BJ (cell line): Measurements from ENCODE around the gene HSPBP1. TPM values are rescaled to one million over a fixed set of nuclear protein-coding genes. Genes with fewer than 3 reads are reported as not detected.

ENCODE experiments used
- CTCF ChIA-PET: fragments of 350-600 bp; formaldehyde crosslinking; extraction: SDS; loops from one replicate; lab custom pipeline; 2021; ENCODE audit warnings: antibody characterized with exemption, inconsistent platforms; lab: Yijun Ruan, JAX
- POLR2A ChIA-PET: fragments of 300-600 bp; sonication (Branson Sonifier 250); formaldehyde crosslinking; extraction: SDS; loops from one replicate; lab custom pipeline; 2021; ENCODE audit warnings: antibody characterized with exemption; lab: Charles Lee
- DNase-seq: peaks from one replicate; pipeline ENCODE4 v3.0.0-alpha.2; 2011; ENCODE audit warnings: low read depth
- H3K27me3 ChIP-seq: 2 replicates; pipeline ENCODE4 v1.6.0; 2011; ENCODE audit warnings: low read length; ENCODE audit not compliant: control insufficient read depth, insufficient read depth
- H3K36me3 ChIP-seq: 2 replicates; pipeline ENCODE4 v1.5.1; 2011; ENCODE audit warnings: low read length; ENCODE audit not compliant: control insufficient read depth, insufficient read depth
- H3K4me3 ChIP-seq: 2 replicates; pipeline ENCODE4 v1.5.1; 2011; ENCODE audit warnings: low read depth, mild to moderate bottlenecking, control low read depth, low read length
- polyA plus RNA-seq: library from polyadenylated mRNA; depleted of rRNA; stranded (reverse); fragments of >200 nt; gene quantifications from 2 replicates; pipeline ENCODE4 v1.2.3, GENCODE V29; 2011
- TF ChIP-seq, protein P1 (sequence below): IDR thresholded peaks from 2 replicates; pipeline ENCODE4 v1.5.1; 2011; ENCODE audit warnings: low read depth, mild to moderate bottlenecking, control low read depth, inconsistent platforms, low read length, moderate library complexity; ENCODE audit not compliant: insufficient read depth

The HSPBP1 gene
- polyA plus RNA-seq, 1 experiment: 43.8 TPM

DNA sequence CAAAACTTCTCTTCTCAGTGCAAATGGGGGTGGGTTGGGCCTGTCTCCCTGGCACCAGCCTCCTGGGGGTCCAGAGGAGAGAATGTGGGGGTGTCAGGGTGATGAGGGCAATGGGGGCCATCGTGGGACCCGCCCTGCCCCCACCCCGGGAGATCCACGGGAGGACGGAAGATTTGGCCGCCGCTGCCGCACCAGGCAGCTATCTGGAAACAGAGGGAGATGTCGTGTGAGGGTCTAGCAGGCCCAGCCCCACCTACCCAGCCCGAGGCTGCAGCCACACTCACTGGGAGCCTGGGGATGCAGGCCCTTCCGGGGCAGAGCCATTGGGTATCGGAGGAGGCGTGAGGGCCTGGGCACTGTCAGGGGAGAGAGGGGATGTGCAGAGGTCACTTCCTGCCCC is 49.6 kb downstream of the HSPBP1 start:
- Histone ChIP-seq H3K36me3 (peaks cover 34% of the 10 kb centered on the region), H3K4me3 (no peak overlapping the region), H3K27me3 (no peaks in the 10 kb centered on the region)
- no peak for DNase-seq
- ChIA-PET POLR2A (interaction anchor here (0.5 kb wide), 1 partner anchor 394 kb away, joined by 9 read pairs; the partner anchor contains the start of gene ZNF784), CTCF (no interaction called here)
- TF ChIP-seq, protein P1, sequence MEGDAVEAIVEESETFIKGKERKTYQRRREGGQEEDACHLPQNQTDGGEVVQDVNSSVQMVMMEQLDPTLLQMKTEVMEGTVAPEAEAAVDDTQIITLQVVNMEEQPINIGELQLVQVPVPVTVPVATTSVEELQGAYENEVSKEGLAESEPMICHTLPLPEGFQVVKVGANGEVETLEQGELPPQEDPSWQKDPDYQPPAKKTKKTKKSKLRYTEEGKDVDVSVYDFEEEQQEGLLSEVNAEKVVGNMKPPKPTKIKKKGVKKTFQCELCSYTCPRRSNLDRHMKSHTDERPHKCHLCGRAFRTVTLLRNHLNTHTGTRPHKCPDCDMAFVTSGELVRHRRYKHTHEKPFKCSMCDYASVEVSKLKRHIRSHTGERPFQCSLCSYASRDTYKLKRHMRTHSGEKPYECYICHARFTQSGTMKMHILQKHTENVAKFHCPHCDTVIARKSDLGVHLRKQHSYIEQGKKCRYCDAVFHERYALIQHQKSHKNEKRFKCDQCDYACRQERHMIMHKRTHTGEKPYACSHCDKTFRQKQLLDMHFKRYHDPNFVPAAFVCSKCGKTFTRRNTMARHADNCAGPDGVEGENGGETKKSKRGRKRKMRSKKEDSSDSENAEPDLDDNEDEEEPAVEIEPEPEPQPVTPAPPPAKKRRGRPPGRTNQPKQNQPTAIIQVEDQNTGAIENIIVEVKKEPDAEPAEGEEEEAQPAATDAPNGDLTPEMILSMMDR: no peak

DNA sequence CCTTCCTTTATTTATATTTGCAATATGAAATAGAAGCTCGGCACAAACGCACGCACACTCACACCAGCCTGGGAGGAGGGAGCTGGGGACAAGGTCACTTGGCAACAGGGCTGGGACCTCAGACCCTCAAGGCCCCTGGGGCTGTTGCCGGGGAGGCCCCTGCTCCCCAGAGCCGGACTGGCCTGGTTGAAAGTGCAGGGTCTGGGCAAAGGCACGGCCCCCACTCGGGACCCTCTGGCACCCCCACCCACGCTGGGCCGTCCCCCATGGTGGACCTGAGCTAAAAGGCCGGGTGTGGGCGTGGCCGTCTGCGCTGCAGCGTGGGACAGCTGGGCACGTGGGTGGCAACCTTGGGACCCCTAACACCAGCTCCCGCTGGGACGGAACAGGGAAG is 50.1 kb downstream of the HSPBP1 start:
- TF ChIP-seq, protein P1: no peak
- Histone ChIP-seq H3K36me3 (peaks cover 32% of the 10 kb centered on the region), H3K27me3 (no peaks in the 10 kb centered on the region), H3K4me3 (no peak overlapping the region)
- DNase-seq: no peak
- CTCF ChIA-PET: no interaction called here
- POLR2A ChIA-PET: interaction anchor here (0.5 kb wide), 1 partner anchor 394 kb away, joined by 9 read pairs; the partner anchor contains the start of gene ZNF784

DNA sequence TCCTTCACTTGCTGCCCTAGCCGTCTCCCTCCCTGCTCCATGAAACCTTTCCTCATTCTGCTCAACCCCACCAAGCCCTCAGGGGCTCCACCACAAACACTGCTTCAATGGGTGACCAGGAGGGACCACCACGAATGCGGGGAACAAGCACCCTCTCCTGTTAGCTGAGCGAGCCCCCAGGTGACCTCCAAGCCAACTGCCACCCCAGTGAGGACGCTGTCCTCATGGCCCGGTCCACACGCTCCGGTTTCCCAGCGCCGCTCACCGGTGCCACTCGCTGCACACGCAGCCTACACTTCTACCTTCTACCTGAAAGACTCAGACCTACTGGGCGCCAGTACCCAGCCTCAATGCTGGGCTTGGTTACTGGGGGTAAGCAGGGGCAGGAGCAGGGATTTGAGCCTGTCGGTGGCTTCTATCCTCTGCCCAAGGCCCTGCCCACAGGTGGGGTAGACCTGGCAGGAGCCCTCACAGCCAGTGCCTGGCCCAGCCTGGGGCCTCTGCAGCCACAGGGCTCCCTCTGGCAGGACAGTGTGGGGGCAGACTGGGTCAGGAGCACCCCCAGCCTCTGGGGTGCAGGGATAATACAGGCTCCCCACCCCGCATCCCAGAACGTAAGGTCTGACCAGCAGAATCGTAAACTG is 50.6 kb downstream of the HSPBP1 start:
- ChIA-PET CTCF (no interaction called here), POLR2A (no interaction called here)
- TF ChIP-seq, protein P1: no peak
- H3K27me3 ChIP-seq: no peaks in the 10 kb centered on the region
- no peak for DNase-seq
- no peak overlapping the region for H3K4me3 ChIP-seq
- peaks cover 32% of the 10 kb centered on the region for H3K36me3 ChIP-seq

DNA sequence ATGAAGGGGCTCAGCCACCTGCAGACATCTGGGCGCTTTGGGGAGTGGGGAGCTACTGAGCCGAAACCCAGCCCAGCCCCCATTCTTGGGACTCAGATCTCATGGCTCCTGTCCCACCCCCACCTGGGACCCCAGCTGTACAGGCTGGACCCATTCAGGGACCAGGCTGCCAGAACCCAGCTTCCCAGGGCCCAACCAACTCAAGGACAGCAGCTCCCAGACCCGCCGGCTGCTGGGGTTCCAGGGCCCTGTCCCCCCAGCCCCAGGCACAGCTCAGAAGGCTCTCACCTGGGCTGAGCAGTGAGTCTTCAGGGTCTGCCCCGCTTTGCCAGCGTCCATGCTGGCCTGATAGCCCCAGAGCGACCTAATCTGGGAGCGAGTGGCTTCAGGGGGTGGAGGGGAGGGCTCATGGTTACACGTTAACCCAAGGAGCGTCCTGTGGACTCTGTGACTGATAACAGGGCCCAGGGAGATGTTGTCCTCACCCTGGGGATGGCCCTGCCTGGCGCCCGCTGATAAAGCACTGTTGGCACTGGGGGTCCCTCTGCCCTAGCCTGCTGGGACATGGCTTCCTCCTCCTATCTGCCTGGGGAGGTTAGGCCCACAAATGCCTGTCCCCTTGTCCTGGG is 51.4 kb downstream of the HSPBP1 start, which contains the start of gene TMEM86B:
Gene TMEM86B, minus strand, starts transcription at position 361 of the 629 bp plus-strand sequence. Its CDS starts 22 bp downstream, at position 339.
- Histone ChIP-seq H3K36me3 (peaks cover 34% of the 10 kb centered on the region), H3K27me3 (no peaks in the 10 kb centered on the region), H3K4me3 (no peak within 1 kb of the TSS)
- TF ChIP-seq, protein P1: no peak
- no peak for DNase-seq
- ChIA-PET POLR2A (no interaction called here), CTCF (no interaction called here)

DNA sequence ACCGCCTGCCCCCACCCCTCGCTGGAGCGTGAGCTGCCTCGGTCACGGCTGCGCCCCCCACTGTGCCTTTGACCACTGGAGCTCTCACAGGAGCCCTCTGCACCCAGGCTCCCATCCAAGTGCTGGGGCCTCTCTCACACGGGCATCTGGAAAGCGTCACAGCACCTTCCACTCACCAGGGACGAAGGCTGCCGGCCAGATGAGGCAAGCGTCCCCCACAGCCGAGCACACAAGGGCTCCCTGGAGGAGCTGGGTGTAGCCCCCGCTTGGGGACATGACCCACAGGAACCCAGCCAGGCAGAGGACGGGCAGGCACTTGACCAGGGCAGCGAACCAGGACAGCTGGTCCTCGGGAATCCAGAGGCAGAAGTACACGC is 51.9 kb downstream of the HSPBP1 start:
- Histone ChIP-seq H3K4me3 (no peak overlapping the region), H3K27me3 (no peaks in the 10 kb centered on the region), H3K36me3 (peaks cover 34% of the 10 kb centered on the region)
- POLR2A ChIA-PET: no interaction called here
- CTCF ChIA-PET: no interaction called here
- no peak for DNase-seq
- TF ChIP-seq, protein P1: no peak
